HG02884 (cell line): ENCODE data around the gene POLD1.

ENCODE experiments used
- ATAC-seq: cut with Tn5 transposase; IDR thresholded peaks from one replicate; pipeline ENCODE4 v1.9.1; 2021; ENCODE audit warnings: mild to moderate bottlenecking, moderate library complexity; ENCODE audit not compliant: unreplicated experiment

Gene POLD1

GRCh38 chr19:50417111-50418081 lies 33.2 kb downstream of the POLD1 start:
- no peak for ATAC-seq

DNA sequence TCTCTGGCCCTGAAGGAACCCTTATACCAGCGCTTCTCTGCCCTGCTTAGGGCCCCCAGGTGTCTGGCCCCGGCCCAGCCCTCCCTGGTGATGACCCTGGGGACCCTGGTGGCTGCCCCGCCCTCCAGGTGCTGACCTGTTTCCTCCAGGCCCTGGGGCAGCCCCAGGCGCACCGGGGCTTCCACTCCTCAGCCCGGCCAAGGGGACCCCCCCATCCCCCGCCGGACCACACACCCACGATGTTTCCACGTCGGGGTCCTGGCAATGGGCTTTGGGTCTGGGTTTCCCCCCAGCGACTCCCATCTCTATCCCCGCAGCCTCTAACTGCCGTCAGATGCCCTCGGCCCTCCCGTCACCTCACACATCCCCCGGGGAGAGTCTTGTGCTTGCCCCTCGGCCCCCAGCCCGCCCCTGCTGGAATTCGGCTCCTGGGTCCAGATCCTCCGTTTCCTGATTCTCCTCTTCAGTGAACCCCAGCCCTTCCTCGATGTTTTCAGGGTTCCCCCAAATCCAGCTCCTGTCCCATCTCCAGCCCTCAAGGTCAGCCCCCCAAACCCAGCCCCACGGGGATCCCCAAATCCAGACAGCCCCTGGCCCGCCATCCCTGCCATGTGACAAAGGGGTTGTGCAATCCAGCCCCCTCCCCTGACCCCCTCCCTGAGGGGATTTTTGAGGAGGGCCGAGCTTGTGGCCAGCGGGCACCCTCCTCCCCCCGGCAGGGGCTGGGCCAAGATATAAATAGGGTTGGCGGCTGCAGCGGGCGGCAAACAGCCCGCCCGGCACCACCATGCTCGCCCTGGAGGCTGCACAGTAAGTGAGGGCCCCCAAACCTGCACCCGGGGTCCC lies 34.3 kb downstream of the POLD1 start, which contains the start of gene SPIB:
TSS of gene SPIB (plus strand) at position 763 of the 846 bp plus-strand sequence. CDS start at position 788, 25 bp downstream.
- ATAC-seq = no peak

GRCh38 chr19:50419022-50419579 lies 35.0 kb downstream of the POLD1 start:
- no peak for ATAC-seq

DNA sequence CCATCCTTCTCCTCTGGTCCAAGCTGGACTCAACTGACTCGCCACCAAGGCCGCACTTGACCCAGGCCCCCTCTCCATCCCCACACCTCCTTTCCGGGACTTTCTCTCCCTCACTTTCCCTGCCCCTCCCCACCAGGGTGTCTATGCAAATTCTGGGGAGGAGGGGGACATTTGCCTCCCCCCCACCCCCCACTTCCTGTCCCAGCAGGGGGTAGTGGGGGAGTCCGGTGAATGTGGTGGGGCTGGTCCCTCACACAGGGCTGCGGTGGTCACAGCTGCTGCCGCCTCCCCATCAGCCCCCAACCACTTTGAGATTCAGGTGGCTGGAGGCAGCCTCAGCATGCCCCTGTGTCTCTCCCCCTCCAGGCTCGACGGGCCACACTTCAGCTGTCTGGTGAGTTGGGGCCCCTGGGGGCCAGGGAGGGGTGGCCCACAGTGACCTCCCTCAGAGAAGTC lies 35.5 kb downstream of the POLD1 start:
- no peak for ATAC-seq

DNA sequence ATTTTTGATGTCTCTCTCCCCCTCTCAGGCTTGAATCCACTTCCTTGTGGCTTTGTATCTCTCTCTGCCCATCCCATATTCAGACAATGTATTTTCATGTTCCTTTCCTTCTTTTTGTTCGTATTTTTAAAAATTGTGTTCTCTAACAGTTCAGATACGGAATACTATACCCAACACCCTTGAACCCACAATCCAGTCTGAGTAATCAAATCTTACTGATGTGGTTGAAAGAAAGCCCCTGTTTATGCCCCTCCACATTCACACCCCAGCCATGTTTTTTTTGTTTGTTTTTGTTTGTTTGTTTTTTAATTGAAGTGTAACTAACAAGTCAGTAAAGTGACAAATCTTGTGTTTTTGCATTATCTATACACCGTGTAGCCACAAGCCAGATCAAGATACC lies 36.0 kb downstream of the POLD1 start:
- ATAC-seq = no peak

DNA sequence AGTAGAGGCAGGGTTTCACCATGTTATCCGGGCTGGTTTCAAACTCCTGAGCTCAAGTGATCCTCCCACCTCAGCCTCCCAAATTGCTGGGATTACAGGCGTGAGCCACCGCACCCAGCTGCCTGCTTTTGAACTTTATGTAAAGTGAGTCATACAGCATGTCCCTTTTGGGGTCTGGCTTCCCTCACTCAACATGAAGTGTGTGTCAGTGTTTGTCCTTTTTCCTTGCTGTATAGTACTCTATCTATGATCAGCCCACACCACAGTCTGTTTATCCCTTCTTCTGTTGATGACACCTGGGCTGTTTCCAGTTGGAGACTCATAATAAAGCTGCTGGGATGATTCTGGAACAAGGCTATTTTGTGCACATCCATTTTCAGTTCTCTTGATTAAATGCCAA lies 36.7 kb downstream of the POLD1 start:
- ATAC-seq = no peak

- ATAC-seq = no peak
Observed at GRCh38 chr19:50422397-50423278, 38.5 kb downstream of the POLD1 start.

DNA sequence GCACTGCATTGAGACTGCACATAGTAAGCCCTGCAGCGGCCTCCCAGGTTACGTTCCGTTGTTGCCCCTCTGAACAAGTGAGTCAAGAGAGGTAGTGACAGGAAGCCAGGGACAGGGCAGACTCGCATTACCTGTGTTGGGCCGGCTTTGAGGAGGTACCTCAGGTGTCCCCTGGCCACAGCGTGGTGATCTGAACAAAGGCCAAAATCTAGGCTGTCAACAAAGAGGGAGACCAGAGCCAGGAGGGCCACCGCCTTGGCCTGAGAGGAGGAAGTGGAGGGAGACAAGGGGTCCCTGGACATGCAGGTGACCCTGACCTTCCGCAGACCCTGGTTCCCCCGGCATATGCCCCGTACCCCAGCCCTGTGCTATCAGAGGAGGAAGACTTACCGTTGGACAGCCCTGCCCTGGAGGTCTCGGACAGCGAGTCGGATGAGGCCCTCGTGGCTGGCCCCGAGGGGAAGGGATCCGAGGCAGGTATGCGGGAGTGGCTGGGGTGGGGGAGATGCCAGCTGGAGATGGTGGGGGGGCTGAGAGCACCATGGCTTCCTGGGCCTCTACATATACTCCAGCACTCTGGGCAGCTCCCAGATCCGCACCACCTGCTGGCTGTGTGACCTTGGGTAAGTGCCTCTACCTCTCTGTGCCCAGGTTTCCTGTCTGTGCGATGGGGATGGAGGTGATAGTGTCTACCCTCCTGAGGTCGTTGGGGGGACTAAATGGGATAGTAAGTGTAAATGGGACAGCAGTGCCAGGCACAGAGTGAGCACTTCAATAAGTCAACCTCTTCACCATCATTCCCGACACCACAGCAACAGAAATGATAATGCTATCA lies 39.3 kb downstream of the POLD1 start:
- ATAC-seq = no peak

GRCh38 chr19:50425581-50425980 lies 41.4 kb downstream of the POLD1 start:
- no peak for ATAC-seq

DNA sequence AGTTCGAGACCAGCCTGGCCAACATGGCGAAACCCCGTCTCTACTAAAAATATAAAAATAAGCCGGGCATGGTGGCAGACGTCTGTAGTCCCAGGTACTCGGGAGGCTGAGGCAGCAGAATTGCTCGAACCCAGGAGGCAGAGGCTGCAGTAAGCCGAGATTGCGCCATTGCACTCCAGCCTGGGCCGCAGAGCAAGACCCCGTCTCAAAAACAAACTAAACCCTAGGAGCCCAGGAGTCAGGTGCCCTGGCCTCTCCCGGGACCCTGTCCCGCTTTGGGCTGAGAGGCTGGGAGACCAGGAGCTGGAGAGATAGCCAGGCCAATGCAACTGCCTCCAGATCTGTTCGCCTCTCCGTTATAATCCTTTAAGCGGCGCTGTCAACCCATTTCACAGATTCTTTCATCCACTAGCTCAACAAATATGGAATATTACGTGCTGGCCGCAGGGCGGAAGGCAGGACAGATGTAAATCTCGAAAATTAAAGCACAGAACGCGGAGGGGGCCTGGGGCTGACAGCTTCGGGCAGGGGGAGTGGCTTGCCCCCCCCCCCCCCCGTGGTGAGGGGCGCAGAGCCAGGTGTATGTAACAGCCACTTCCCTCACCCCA lies 43.3 kb downstream of the POLD1 start:
- no peak for ATAC-seq

- ATAC-seq = no peak
Observed at GRCh38 chr19:50427997-50428425, 43.9 kb downstream of the POLD1 start.

GRCh38 chr19:50428772-50429463 lies 44.8 kb downstream of the POLD1 start:
- ATAC-seq = no peak

DNA sequence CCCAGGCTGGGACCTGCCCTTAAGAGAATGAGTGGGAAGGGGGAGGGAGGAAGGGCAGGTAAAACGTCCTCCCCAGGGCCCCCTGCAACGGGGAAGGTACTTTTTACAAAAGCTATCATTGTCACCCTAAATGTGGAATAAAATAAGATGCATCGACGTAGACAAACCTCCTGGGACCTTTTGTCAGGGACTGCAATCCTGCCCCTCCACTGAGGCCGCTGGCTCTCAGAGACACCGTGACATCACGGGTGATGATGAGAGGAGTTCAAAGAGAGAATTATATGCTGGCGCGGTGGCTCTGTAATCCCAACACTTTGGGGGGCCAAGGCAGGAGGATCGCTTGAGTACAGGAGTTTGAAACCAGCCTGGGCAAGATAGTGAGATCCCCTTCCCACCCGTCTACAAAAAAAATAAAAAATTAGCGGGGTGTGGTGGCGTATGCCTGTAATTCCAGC lies 46.8 kb downstream of the POLD1 start:
- ATAC-seq = no peak

GRCh38 chr19:50431343-50432220 lies 47.4 kb downstream of the POLD1 start:
- peak; percentile 71 for ATAC-seq

DNA sequence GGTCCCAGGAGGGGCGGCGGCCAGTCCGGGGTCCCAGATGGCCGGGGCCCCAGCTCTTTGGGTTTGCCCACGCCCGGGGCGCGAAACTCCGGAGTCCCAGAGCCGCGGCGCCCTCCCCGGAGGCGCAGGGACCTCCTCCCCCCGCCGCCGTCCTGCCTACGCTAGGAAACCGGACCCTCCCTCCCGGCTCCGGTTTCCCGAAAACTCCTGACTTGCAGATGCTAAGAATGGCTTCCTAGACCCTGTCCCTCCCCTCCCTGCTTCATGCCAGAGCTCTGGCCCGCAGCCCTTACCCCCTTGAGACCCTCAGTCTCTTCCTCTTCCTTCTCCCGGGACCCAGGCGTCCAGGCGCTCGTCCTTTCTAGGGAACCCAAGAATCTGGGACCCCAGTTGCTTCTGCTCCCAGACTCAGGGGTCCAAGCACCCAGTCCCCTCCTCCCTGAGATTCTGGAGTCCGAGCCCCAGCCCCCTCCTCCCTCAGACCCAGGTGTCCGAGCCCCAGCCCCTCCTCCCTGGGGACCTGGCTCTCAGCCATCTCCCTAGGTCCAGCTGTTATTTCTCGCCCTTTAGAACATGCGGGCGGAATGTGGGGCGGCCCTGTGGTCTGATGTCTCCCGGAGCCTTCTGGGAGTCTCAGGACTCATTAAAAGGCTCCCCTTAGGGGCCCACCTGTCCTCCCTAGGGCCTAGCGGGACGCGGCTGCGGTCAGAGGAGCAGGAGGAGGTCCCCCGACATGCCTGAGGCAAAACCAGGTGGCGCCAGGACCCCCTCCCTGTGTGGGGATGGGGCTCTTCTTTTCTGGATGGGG lies 48.3 kb downstream of the POLD1 start, which contains the start of gene MYBPC2:
TSS of gene MYBPC2 (plus strand) at position 672 of the 808 bp plus-strand sequence. CDS start at position 734, 62 bp downstream.
- no peak for ATAC-seq
